BLaER1 (cell line): ENCODE data around the gene MARK1.

Source experiments
- H3K27ac ChIP-seq: shearing (Covaris generic); formaldehyde crosslinking; 2 replicates; pipeline ENCODE4 v1.8.1; 2022
- H3K27me3 ChIP-seq: shearing (Covaris generic); formaldehyde crosslinking; 2 replicates; pipeline ENCODE4 v1.8.1; 2022
- H3K36me3 ChIP-seq: shearing (Covaris generic); formaldehyde crosslinking; 2 replicates; pipeline ENCODE4 v1.8.1; 2022
- H3K4me1 ChIP-seq: shearing (Covaris generic); formaldehyde crosslinking; 2 replicates; pipeline ENCODE4 v1.8.1; 2022
- H3K4me2 ChIP-seq: shearing (Covaris generic); formaldehyde crosslinking; 2 replicates; pipeline ENCODE4 v1.8.1; 2022
- H3K4me3 ChIP-seq: shearing (Covaris generic); formaldehyde crosslinking; 2 replicates; pipeline ENCODE4 v1.8.1; 2022
- H3K9ac ChIP-seq: shearing (Covaris generic); formaldehyde crosslinking; 2 replicates; pipeline ENCODE4 v1.8.1; 2022
- H3K9me3 ChIP-seq: shearing (Covaris generic); formaldehyde crosslinking; 2 replicates; pipeline ENCODE4 v1.8.1; 2022
- H4K20me1 ChIP-seq: shearing (Covaris generic); formaldehyde crosslinking; 2 replicates; pipeline ENCODE4 v1.8.1; 2022
- Cebpa-rat ChIP-seq: shearing (Covaris generic); IDR thresholded peaks from 2 replicates; pipeline ENCODE4 v1.8.1; 2022

MARK1 gene

GRCh38 chr1:220694866-220695382 is 167.0 kb downstream of the MARK1 start:
- Histone ChIP-seq H3K4me1 (peaks cover 11% of the 10 kb centered on the region), H3K27ac (no peak overlapping the region), H3K36me3 (no peaks in the 10 kb centered on the region), H3K9me3 (peaks cover 11% of the 10 kb centered on the region), H3K9ac (no peak overlapping the region), H3K4me2 (no peak overlapping the region), H3K27me3 (peaks cover 19% of the 10 kb centered on the region), H3K4me3 (no peak overlapping the region), H4K20me1 (no peaks in the 10 kb centered on the region)
- TF ChIP-seq Cebpa-rat: no peak

DNA sequence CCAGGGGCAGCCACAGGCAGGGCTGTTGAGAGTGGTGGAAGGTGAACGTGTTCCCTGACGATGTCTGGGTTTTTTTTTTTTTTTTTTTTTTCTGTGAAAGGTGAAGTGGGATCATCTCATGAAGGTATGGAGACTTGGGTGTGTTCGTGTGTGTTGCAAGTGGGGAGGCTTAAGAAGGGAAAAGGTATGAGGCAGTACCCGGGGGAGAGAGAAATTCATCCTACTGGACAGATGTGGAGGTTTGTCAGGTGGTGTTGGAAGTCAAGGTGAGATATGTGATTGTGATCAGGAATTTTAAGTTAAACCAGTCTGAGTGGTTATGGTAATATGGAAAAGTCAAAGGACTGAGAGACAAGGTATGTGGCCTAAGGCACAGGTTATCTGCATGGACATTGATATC is 167.5 kb downstream of the MARK1 start:
- Histone ChIP-seq H3K9ac (no peak overlapping the region), H3K4me1 (peaks cover 16% of the 10 kb centered on the region), H3K9me3 (peaks cover 6% of the 10 kb centered on the region), H3K4me3 (no peak overlapping the region), H4K20me1 (no peaks in the 10 kb centered on the region), H3K27me3 (peaks cover 14% of the 10 kb centered on the region), H3K27ac (no peak overlapping the region), H3K36me3 (no peaks in the 10 kb centered on the region), H3K4me2 (no peak overlapping the region)
- no peak for TF ChIP-seq Cebpa-rat

DNA sequence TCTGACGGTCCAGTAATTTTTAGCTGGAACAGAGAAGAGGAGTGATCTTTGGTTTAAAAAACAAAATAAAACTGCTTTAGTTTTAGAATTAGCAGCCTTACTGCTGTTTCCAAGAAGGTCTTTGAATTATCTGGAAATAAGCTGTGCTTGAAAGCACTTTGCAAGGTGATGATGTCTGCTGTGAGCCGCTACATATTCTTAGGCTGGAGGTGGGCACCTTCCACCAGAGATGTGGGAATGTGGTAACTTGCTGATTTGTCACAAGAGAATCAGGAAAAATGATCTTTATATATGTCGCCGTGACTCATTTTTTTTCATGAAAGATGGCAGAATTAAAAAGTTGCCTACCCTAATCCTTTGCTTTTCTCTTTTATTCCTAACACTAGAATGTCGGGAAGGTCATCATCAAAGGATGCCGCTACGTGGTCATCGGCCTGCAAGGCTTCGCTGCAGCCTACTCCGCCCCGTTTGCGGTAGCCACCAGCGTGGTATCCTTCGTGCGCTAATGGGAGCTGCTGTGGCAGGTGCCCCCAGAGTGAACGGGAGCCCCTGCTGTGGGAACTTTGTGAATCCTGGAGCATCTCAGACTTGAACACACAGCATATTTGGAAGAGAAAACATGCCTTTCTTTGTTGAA is 168.4 kb downstream of the MARK1 start:
- H3K9me3 ChIP-seq: no peaks in the 10 kb centered on the region
- H3K4me2 ChIP-seq: no peak overlapping the region
- 0 out of 2 replicates have a peak, but pooled peaks cover 5% of the 10 kb centered on the region for H3K27me3 ChIP-seq
- H3K4me3 ChIP-seq: no peak overlapping the region
- H3K9ac ChIP-seq: no peak overlapping the region
- H3K27ac ChIP-seq: no peak overlapping the region
- H3K4me1 ChIP-seq: peaks cover 25% of the 10 kb centered on the region
- no peaks in the 10 kb centered on the region for H4K20me1 ChIP-seq
- no peaks in the 10 kb centered on the region for H3K36me3 ChIP-seq
- TF ChIP-seq Cebpa-rat: no peak

DNA sequence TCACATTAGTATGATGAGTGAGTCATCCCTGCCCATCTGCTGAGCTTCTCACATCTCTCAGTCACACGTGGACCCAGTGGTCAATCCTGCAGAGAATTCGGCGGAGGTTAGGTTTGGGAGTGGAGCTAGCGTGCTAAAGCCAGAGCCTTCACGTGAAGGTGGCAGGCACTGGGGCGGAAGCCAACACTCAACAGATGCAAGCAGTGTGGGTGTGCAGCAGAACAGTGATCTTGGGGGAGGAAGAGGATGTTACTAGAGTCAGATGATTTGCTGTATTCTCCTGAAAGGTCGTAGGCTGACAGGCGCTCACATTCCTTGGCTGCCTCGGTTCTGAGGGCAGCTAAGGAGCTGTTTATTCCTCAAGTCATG is 168.9 kb downstream of the MARK1 start:
- Histone ChIP-seq H3K9me3 (no peaks in the 10 kb centered on the region), H3K36me3 (no peaks in the 10 kb centered on the region), H3K9ac (no peak overlapping the region), H3K4me3 (no peak overlapping the region), H4K20me1 (no peaks in the 10 kb centered on the region), H3K27ac (no peak overlapping the region), H3K4me1 (peaks cover 30% of the 10 kb centered on the region), H3K27me3 (0 out of 2 replicates have a peak, but pooled peaks cover under 1% of the 10 kb centered on the region), H3K4me2 (no peak overlapping the region)
- no peak for TF ChIP-seq Cebpa-rat

GRCh38 chr1:220697326-220697725 is 169.4 kb downstream of the MARK1 start:
- no peaks in the 10 kb centered on the region for H3K36me3 ChIP-seq
- peaks cover 35% of the 10 kb centered on the region for H3K4me1 ChIP-seq
- no peak overlapping the region for H3K4me2 ChIP-seq
- no peak for TF ChIP-seq Cebpa-rat
- no peak overlapping the region for H3K9ac ChIP-seq
- H3K9me3 ChIP-seq: peaks cover 2% of the 10 kb centered on the region; the same call in 1 of the 2 replicates
- no peak overlapping the region for H3K27ac ChIP-seq
- no peaks in the 10 kb centered on the region for H4K20me1 ChIP-seq
- no peak overlapping the region for H3K4me3 ChIP-seq
- H3K27me3 ChIP-seq: no peaks in the 10 kb centered on the region

DNA sequence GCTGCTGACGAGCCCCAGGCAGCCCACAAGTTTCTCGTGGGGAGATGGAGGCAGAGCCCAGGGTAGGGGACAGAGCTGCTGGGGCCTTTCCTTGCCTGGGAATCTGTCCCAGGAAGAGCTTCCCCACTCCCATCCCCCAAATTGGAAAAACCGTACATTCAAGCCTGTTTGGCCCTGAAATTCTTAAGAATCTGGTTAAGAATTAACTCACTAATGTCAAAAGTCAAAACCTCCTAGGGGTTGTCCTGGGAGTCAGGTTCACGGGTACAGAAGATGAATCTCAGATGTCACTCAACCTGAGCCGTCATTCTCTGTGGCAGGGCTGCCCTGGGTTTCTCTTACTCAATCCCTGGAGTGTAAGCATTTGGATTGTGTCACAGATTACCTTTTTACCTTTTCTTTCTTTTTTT is 170.7 kb downstream of the MARK1 start:
- H3K4me2 ChIP-seq: no peak overlapping the region
- H3K27ac ChIP-seq: no peak overlapping the region
- H3K4me1 ChIP-seq: peaks cover 41% of the 10 kb centered on the region
- TF ChIP-seq Cebpa-rat: no peak
- H3K9ac ChIP-seq: no peak overlapping the region
- peaks cover 14% of the 10 kb centered on the region for H3K9me3 ChIP-seq
- no peaks in the 10 kb centered on the region for H4K20me1 ChIP-seq
- no peaks in the 10 kb centered on the region for H3K36me3 ChIP-seq
- no peaks in the 10 kb centered on the region for H3K27me3 ChIP-seq
- H3K4me3 ChIP-seq: no peak overlapping the region

DNA sequence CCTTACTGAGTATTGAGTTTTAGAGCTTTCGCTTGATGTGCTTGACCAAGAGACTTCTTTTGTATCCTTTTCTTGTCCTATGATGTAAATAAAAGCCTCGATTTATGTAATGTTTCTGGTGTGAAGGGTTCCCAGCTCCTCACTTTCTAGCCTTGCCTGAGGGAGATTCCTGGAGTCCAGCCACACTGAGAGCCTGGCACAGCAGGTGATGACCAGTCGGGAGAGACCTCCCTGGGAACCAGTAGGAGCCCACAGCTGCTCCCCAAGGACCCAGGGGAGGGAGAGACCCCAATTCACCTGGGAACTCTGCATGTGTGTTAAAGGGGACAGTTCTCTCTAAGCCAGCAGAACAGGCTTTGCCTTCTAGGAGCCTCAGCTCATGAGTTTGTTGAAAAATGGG is 171.1 kb downstream of the MARK1 start:
- no peak for TF ChIP-seq Cebpa-rat
- Histone ChIP-seq H3K9me3 (peaks cover 14% of the 10 kb centered on the region), H4K20me1 (no peaks in the 10 kb centered on the region), H3K36me3 (no peaks in the 10 kb centered on the region), H3K4me2 (peak overlapping the region; percentile 42), H3K4me3 (no peak overlapping the region), H3K27ac (no peak overlapping the region; the same call in 1 of the 2 replicates), H3K27me3 (no peaks in the 10 kb centered on the region), H3K9ac (no peak overlapping the region), H3K4me1 (peaks cover 41% of the 10 kb centered on the region)

- H3K36me3 ChIP-seq: no peaks in the 10 kb centered on the region
- TF ChIP-seq Cebpa-rat: no peak
- H3K9me3 ChIP-seq: peaks cover 14% of the 10 kb centered on the region
- no peak overlapping the region for H3K4me3 ChIP-seq
- peak overlapping the region; percentile 42 for H3K4me2 ChIP-seq
- H3K4me1 ChIP-seq: peaks cover 41% of the 10 kb centered on the region
- H3K9ac ChIP-seq: no peak overlapping the region
- 0 out of 2 replicates have a peak overlapping the region, but pooled peaks have one; percentile 42 for H3K27ac ChIP-seq
- H4K20me1 ChIP-seq: no peaks in the 10 kb centered on the region
- no peaks in the 10 kb centered on the region for H3K27me3 ChIP-seq
Observed at GRCh38 chr1:220700556-220701179, 172.7 kb downstream of the MARK1 start.

GRCh38 chr1:220701974-220702373 is 174.0 kb downstream of the MARK1 start:
- Histone ChIP-seq H3K9me3 (peaks cover 14% of the 10 kb centered on the region), H3K36me3 (no peaks in the 10 kb centered on the region), H3K4me2 (peak overlapping the region; percentile 27), H4K20me1 (no peaks in the 10 kb centered on the region), H3K4me3 (no peak overlapping the region), H3K27me3 (no peaks in the 10 kb centered on the region), H3K4me1 (peaks cover 41% of the 10 kb centered on the region), H3K9ac (no peak overlapping the region), H3K27ac (no peak overlapping the region)
- TF ChIP-seq Cebpa-rat: no peak

- no peaks in the 10 kb centered on the region for H4K20me1 ChIP-seq
- TF ChIP-seq Cebpa-rat: no peak
- 0 out of 2 replicates have a peak overlapping the region, but pooled peaks have one; percentile 27 for H3K4me2 ChIP-seq
- no peaks in the 10 kb centered on the region for H3K36me3 ChIP-seq
- H3K4me3 ChIP-seq: no peak overlapping the region
- no peak overlapping the region for H3K9ac ChIP-seq
- H3K27ac ChIP-seq: no peak overlapping the region
- peaks cover 14% of the 10 kb centered on the region for H3K9me3 ChIP-seq
- H3K4me1 ChIP-seq: peaks cover 41% of the 10 kb centered on the region
- no peaks in the 10 kb centered on the region for H3K27me3 ChIP-seq
Observed at GRCh38 chr1:220702733-220703270, 174.9 kb downstream of the MARK1 start.
